Naive thymus-derived CD8-positive, alpha-beta T cell (primary cell): ENCODE measurements around the gene ZNF423. TPM values are rescaled to one million over a fixed set of nuclear protein-coding genes. Genes with fewer than 3 reads are reported as not detected.
A peak's percentile ranks its signal among the peaks of the same experiment; 100 is the strongest.

ENCODE experiments used
- ATAC-seq, 2 donors: fragments of 150-1000 bp; cut with Tn5 transposase in 1 of 2; sonication (Bioruptor Pico), chemical (Tn5 transposase) in 1 of 2; 1 replicate in 1 of 2; 2 replicates in 1 of 2; pipeline ENCODE4 v1.10.0; 2021; ENCODE audit warnings: mild to moderate bottlenecking in 2 of 2, moderate library complexity in 2 of 2
- POLR2A ChIA-PET: fragments of 350-600 bp; sonication (Branson Sonifier 250); formaldehyde crosslinking; loops from one replicate; lab custom pipeline; 2021; ENCODE audit warnings: antibody characterized with exemption; lab: Charles Lee
- DNase-seq, 10 donors: peaks; one replicate each; pipeline versions ENCODE4 v3.0.0 to v3.0.0-alpha.2; 2020 to 2022
- H3K27ac Mint-ChIP-seq, 10 donors: one replicate each; pipeline ENCODE4 v1.8.0; 2020 to 2022; ENCODE audit warnings: mild to moderate bottlenecking in 10 of 10, mixed read lengths in 10 of 10, moderate library complexity in 4 of 10, inconsistent platforms in 1 of 10
- H3K27me3 Mint-ChIP-seq, 5 donors: one replicate each; pipeline ENCODE4 v1.8.0; 2021 to 2022; ENCODE audit warnings: mixed read lengths in 5 of 5
- H3K36me3 Mint-ChIP-seq, 3 donors: one replicate each; pipeline ENCODE4 v1.8.0; 2020 to 2022; ENCODE audit warnings: mixed read lengths in 3 of 3, mild to moderate bottlenecking in 2 of 3, inconsistent platforms in 1 of 3
- H3K4me1 Mint-ChIP-seq, 4 donors: one replicate each; pipeline ENCODE4 v1.8.0; 2021 to 2022; ENCODE audit warnings: mixed read lengths in 4 of 4
- H3K4me3 Mint-ChIP-seq, 10 donors: one replicate each; pipeline ENCODE4 v1.8.0; 2020 to 2022; ENCODE audit warnings: mild to moderate bottlenecking in 10 of 10, mixed read lengths in 10 of 10, moderate library complexity in 6 of 10, inconsistent platforms in 1 of 10
- H3K9me3 Mint-ChIP-seq, 9 donors: one replicate each; pipeline ENCODE4 v1.8.0; 2020 to 2022; ENCODE audit warnings: mixed read lengths in 9 of 9, mild to moderate bottlenecking in 3 of 9, inconsistent platforms in 1 of 9, moderate library complexity in 1 of 9
- polyA plus RNA-seq, 3 donors: library from polyadenylated mRNA; unstranded; fragments of 300-500 nt; fragmentation: Illumina TruSeq; gene quantifications; one replicate each; pipeline ENCODE4 v1.2.3, GENCODE V29; 2021
- total RNA-seq, 8 experiments: library from RNA in 2 of 8; stranded (reverse) in 2 of 8; gene quantifications; one replicate each; pipeline ENCODE4 v1.2.3 and lab custom pipeline; 2021 to 2026

Gene ZNF423
- total and polyA plus RNA-seq, 5 experiments from 2014 or later, result not detected

- POLR2A ChIA-PET, result no interaction called here
- peaks cover 16 to 25% (median 19%) of the 10 kb centered on the region in 5 donors for H3K27me3 Mint-ChIP-seq
- no peak for DNase-seq
These were observed 6.8 kb upstream of the ZNF423 start for GRCh38 chr16:49862694-49863093.

GRCh38 chr16:49861299-49861698 is 5.4 kb upstream of the ZNF423 start:
- Mint-ChIP-seq H3K27me3 (peaks cover 17 to 30% (median 20%) of the 10 kb centered on the region in 5 donors), H3K4me1 (peaks cover 2 to 11% (median 10%) of the 10 kb centered on the region in 4 donors), H3K27ac (no peak overlapping the region), H3K36me3 (no peaks in the 10 kb centered on the region), H3K9me3 (no peaks in the 10 kb centered on the region), H3K4me3 (no peak overlapping the region)
- ATAC-seq (no peak), DNase-seq (no peak)
- POLR2A ChIA-PET, result no interaction called here

More at GRCh38 chr16:49862694-49863093, 6.8 kb upstream of the ZNF423 start:
- Mint-ChIP-seq H3K36me3 (no peaks in the 10 kb centered on the region), H3K4me1 (peaks cover 0 to 7% (median 4%) of the 10 kb centered on the region in 4 donors), H3K4me3 (no peak overlapping the region), H3K27ac (no peak overlapping the region), H3K9me3 (no peaks in the 10 kb centered on the region)
- ATAC-seq, result no peak

- Mint-ChIP-seq H3K9me3 (no peaks in the 10 kb centered on the region), H3K36me3 (no peaks in the 10 kb centered on the region), H3K4me3 (no peak overlapping the region), H3K27me3 (peaks cover 17 to 31% (median 20%) of the 10 kb centered on the region in 5 donors), H3K4me1 (peaks cover 2 to 11% (median 10%) of the 10 kb centered on the region in 4 donors), H3K27ac (no peak overlapping the region)
- POLR2A ChIA-PET, result no interaction called here
- DNase-seq, result no peak
- no peak for ATAC-seq
These were observed 4.7 kb upstream of the ZNF423 start for GRCh38 chr16:49860593-49860992.

- peaks cover 16 to 30% (median 17%) of the 10 kb centered on the region in 5 donors for H3K27me3 Mint-ChIP-seq
- ATAC-seq, result no peak
- no peak for DNase-seq
- POLR2A ChIA-PET, result no interaction called here
- peaks cover 2 to 12% (median 11%) of the 10 kb centered on the region in 4 donors for H3K4me1 Mint-ChIP-seq
- H3K36me3 Mint-ChIP-seq, result no peaks in the 10 kb centered on the region
- H3K27ac Mint-ChIP-seq, result peak overlapping the region in 1 of 10 donors; percentile 62
- H3K4me3 Mint-ChIP-seq, result peak overlapping the region; percentile 34 to 82 (median 66)
- no peaks in the 10 kb centered on the region for H3K9me3 Mint-ChIP-seq
These were observed 3.4 kb upstream of the ZNF423 start for GRCh38 chr16:49859125-49859811.

- Mint-ChIP-seq H3K36me3 (no peaks in the 10 kb centered on the region), H3K9me3 (no peaks in the 10 kb centered on the region), H3K27me3 (peaks cover 18 to 38% (median 22%) of the 10 kb centered on the region in 5 donors), H3K4me1 (peaks cover 3 to 13% (median 11%) of the 10 kb centered on the region in 4 donors), H3K4me3 (peak overlapping the region in 6 of 10 donors; percentile 39 to 82 (median 54)), H3K27ac (no peak overlapping the region)
- DNase-seq, result no peak
- POLR2A ChIA-PET, result no interaction called here
- peak in 1 of 2 donors; percentile 43 for ATAC-seq
These were observed 2.5 kb upstream of the ZNF423 start for GRCh38 chr16:49858200-49859124.

- no peaks in the 10 kb centered on the region for H3K9me3 Mint-ChIP-seq
- POLR2A ChIA-PET, result no interaction called here
- peak in 1 of 2 donors; percentile 36 for ATAC-seq
- peak overlapping the region; percentile 67 to 91 (median 78) for H3K4me3 Mint-ChIP-seq
- peaks cover 4 to 13% (median 11%) of the 10 kb centered on the region in 4 donors for H3K4me1 Mint-ChIP-seq
- peak in 6 of 10 donors; percentile 7 to 41 (median 35) for DNase-seq
- peaks cover 21 to 41% (median 25%) of the 10 kb centered on the region in 5 donors for H3K27me3 Mint-ChIP-seq
- H3K27ac Mint-ChIP-seq, result peak overlapping the region in 1 of 10 donors; percentile 48
- no peaks in the 10 kb centered on the region for H3K36me3 Mint-ChIP-seq
These were observed 1.7 kb upstream of the ZNF423 start for GRCh38 chr16:49857423-49858181.

GRCh38 chr16:49856672-49857330 is 889 bp upstream of the ZNF423 start:
- Mint-ChIP-seq H3K4me3 (peak overlapping the region; percentile 57 to 87 (median 69)), H3K4me1 (peaks cover 4 to 13% (median 11%) of the 10 kb centered on the region in 4 donors), H3K27me3 (peaks cover 26 to 46% (median 32%) of the 10 kb centered on the region in 5 donors), H3K9me3 (no peaks in the 10 kb centered on the region), H3K27ac (no peak overlapping the region), H3K36me3 (no peaks in the 10 kb centered on the region)
- POLR2A ChIA-PET, result no interaction called here
- ATAC-seq, result peak in 1 of 2 donors; percentile 13
- peak in 1 of 10 donors; percentile 4 for DNase-seq

- no peaks in the 10 kb centered on the region for H3K9me3 Mint-ChIP-seq
- POLR2A ChIA-PET, result no interaction called here
- H3K27ac Mint-ChIP-seq, result no peak overlapping the region
- peaks cover 4 to 13% (median 11%) of the 10 kb centered on the region in 4 donors for H3K4me1 Mint-ChIP-seq
- DNase-seq (peak; percentile 22 to 77 (median 54)), ATAC-seq (peak; percentile 63 to 71)
- H3K4me3 Mint-ChIP-seq, result peak overlapping the region in 8 of 10 donors; percentile 22 to 82 (median 54)
- peaks cover 22 to 54% (median 30%) of the 10 kb centered on the region in 5 donors for H3K27me3 Mint-ChIP-seq
- no peaks in the 10 kb centered on the region for H3K36me3 Mint-ChIP-seq
These were observed 561 bp downstream of the ZNF423 start for GRCh38 chr16:49855280-49855821.

GRCh38 chr16:49854796-49855203 is 1.1 kb downstream of the ZNF423 start:
- H3K27ac Mint-ChIP-seq, result no peak overlapping the region
- H3K9me3 Mint-ChIP-seq, result no peaks in the 10 kb centered on the region
- H3K4me1 Mint-ChIP-seq, result peaks cover 4 to 12% (median 11%) of the 10 kb centered on the region in 4 donors
- peak overlapping the region in 6 of 10 donors; percentile 67 to 83 (median 71) for H3K4me3 Mint-ChIP-seq
- DNase-seq (no peak), ATAC-seq (peak; percentile 7 to 12)
- H3K27me3 Mint-ChIP-seq, result peaks cover 21 to 52% (median 29%) of the 10 kb centered on the region in 5 donors
- H3K36me3 Mint-ChIP-seq, result no peaks in the 10 kb centered on the region
- POLR2A ChIA-PET, result no interaction called here

- ATAC-seq, result no peak
- H3K27ac Mint-ChIP-seq, result peak overlapping the region in 1 of 10 donors; percentile 57
- no peaks in the 10 kb centered on the region for H3K9me3 Mint-ChIP-seq
- DNase-seq, result no peak
- peaks cover 17 to 47% (median 27%) of the 10 kb centered on the region in 5 donors for H3K27me3 Mint-ChIP-seq
- peaks cover 4 to 11% (median 9%) of the 10 kb centered on the region in 4 donors for H3K4me1 Mint-ChIP-seq
- peak overlapping the region; percentile 61 to 83 (median 70) for H3K4me3 Mint-ChIP-seq
- POLR2A ChIA-PET, result no interaction called here
- H3K36me3 Mint-ChIP-seq, result no peaks in the 10 kb centered on the region
These were observed 1.6 kb downstream of the ZNF423 start for GRCh38 chr16:49854188-49854795.

- peak overlapping the region in 2 of 10 donors; percentile 54 to 66 for H3K4me3 Mint-ChIP-seq
- H3K4me1 Mint-ChIP-seq, result peaks cover 2 to 6% (median 2%) of the 10 kb centered on the region in 4 donors
- POLR2A ChIA-PET, result no interaction called here
- H3K27me3 Mint-ChIP-seq, result peaks cover 14 to 53% (median 23%) of the 10 kb centered on the region in 5 donors
- ATAC-seq (no peak), DNase-seq (peak in 1 of 10 donors; percentile 1)
- H3K9me3 Mint-ChIP-seq, result no peaks in the 10 kb centered on the region
- no peaks in the 10 kb centered on the region for H3K36me3 Mint-ChIP-seq
- no peak overlapping the region for H3K27ac Mint-ChIP-seq
These were observed 3.6 kb downstream of the ZNF423 start for GRCh38 chr16:49852279-49852678.
